ENCODE data around the gene RUNX1. TPM values are rescaled to one million over a fixed set of nuclear protein-coding genes. Genes with fewer than 3 reads are reported as not detected.

RUNX1 gene
- total and polyA plus RNA-seq, 10 of the 15 experiments (the other 5 are each of a cell fraction or from before 2014, with no cell fraction given) = 0.90 to 15.2 (median 4.1) TPM

DNA sequence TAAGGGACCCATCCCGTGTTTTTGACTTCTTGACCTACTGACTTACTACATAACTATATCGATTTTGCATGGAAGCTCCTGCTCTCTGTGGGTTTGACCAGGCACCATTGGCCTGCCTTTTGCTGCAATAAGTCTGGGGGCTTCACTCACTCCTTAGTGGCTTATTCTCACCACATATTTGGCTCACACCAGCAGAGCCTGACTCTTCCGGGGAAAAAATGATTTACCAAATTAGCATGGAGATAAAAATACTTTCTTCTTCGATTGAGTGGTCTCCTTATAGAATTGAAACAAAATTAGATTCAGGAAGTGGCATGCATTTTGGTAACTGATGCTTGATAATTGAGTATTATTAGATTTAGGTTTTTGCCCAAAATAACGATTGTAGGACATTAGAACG, 129.7 kb downstream of the RUNX1 start:
- no peak overlapping the region for H3K4me2 ChIP-seq (ENCODE audit: control insufficient read depth, insufficient read depth)
- no peaks in the 10 kb centered on the region for H3K79me2 ChIP-seq (ENCODE audit: control insufficient read depth, insufficient read depth, low read length)
- ChIA-PET SMC1A (ENCODE audit: uncharacterized antibody, unreplicated experiment) (no interaction called here), POLR2A (no interaction called here), RAD21 (ENCODE audit: unreplicated experiment) (no interaction called here), CTCF (no interaction called here)
- no peaks in the 10 kb centered on the region for H3K9me3 ChIP-seq (replicated peaks; ENCODE audit: control insufficient read depth, insufficient read depth, low read length)
- no TSS peak for BruUV-seq (replicated peaks)
- in situ Hi-C loops (cut with MboI) = no loop called here
- no peak overlapping the region for H3K27ac ChIP-seq (ENCODE audit: control insufficient read depth, insufficient read depth)
- intact Hi-C loops (cut with micrococcal nuclease; ENCODE audit: unreplicated experiment) = no loop called here
- WGBS (ENCODE audit: insufficient coverage, insufficient replicate concordance, low lambda C conversion rate, missing lambda C conversion rate) = 28% methylated on average over 6 of the region's 6 CpGs
- no peak overlapping the region for H3K4me3 ChIP-seq
- DNase-seq (ENCODE audit: low read depth, low spot score) = no peak
- H3K9ac ChIP-seq (ENCODE audit: control insufficient read depth, insufficient read depth, low read length) = no peak overlapping the region
- no peak for ATAC-seq
- peaks cover 0 to 4% of the 10 kb centered on the region in 2 experiments; a peak in 2 of 4 replicates for H3K27me3 ChIP-seq (replicated peaks in 1 of 2; ENCODE audit: control insufficient read depth in 2 of 2, insufficient read depth in 2 of 2, low read length in 1 of 2)
- no peaks in the 10 kb centered on the region for H3K4me1 ChIP-seq (ENCODE audit: control insufficient read depth, insufficient read depth, low read length)
- no peak for TF ChIP-seq CREB1 (IDR thresholded peaks at IDR 0.05; ENCODE audit: low read depth)
- TF ChIP-seq, protein P1, sequence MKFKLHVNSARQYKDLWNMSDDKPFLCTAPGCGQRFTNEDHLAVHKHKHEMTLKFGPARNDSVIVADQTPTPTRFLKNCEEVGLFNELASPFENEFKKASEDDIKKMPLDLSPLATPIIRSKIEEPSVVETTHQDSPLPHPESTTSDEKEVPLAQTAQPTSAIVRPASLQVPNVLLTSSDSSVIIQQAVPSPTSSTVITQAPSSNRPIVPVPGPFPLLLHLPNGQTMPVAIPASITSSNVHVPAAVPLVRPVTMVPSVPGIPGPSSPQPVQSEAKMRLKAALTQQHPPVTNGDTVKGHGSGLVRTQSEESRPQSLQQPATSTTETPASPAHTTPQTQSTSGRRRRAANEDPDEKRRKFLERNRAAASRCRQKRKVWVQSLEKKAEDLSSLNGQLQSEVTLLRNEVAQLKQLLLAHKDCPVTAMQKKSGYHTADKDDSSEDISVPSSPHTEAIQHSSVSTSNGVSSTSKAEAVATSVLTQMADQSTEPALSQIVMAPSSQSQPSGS (IDR thresholded peaks at IDR 0.05; ENCODE audit: low read length) = no peak
- peaks cover 2% of the 10 kb centered on the region; the same call in 1 of the 2 replicates for H4K20me1 ChIP-seq (ENCODE audit: control insufficient read depth, insufficient read depth)
- H2AFZ ChIP-seq (ENCODE audit: control insufficient read depth, low read depth, low read length) = no peak overlapping the region
- no peaks in the 10 kb centered on the region for H3K36me3 ChIP-seq (ENCODE audit: control insufficient read depth in 2 of 2, insufficient read depth in 2 of 2, low read length in 1 of 2)
- FAIRE-seq = no peak

DNA sequence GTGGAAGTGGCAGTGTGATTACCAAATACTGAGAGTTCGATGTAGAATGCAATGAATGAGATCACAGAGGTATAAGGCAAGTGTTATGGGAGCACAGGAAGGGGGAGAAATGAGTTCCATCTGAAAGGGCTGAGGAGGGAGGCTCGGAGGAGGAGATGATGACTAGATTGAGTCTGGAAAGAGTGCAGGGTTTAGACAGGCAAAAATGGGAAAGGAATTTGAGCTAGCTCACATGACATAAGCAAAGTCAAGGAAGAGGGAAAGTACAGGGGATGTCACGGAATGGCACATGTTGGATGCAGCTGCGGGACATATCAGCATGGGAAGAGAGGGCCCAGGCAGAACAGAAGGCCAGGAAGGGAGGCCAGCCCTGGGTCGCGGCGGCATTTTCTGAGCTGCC, 132.7 kb downstream of the RUNX1 start:
- Histone ChIP-seq H2AFZ (ENCODE audit: control insufficient read depth, low read depth, low read length) (no peak overlapping the region), H3K4me3 (no peak overlapping the region), H3K9ac (ENCODE audit: control insufficient read depth, insufficient read depth, low read length) (no peak overlapping the region), H3K27me3 (replicated peaks in 1 of 2; ENCODE audit: control insufficient read depth in 2 of 2, insufficient read depth in 2 of 2, low read length in 1 of 2) (peaks cover 0 to 6% of the 10 kb centered on the region in 2 experiments; a peak in 2 of 4 replicates), H3K9me3 (replicated peaks; ENCODE audit: control insufficient read depth, insufficient read depth, low read length) (no peaks in the 10 kb centered on the region), H3K4me2 (ENCODE audit: control insufficient read depth, insufficient read depth) (no peak overlapping the region), H3K79me2 (ENCODE audit: control insufficient read depth, insufficient read depth, low read length) (no peaks in the 10 kb centered on the region), H4K20me1 (ENCODE audit: control insufficient read depth, insufficient read depth) (peaks cover 2% of the 10 kb centered on the region; the same call in 1 of the 2 replicates), H3K4me1 (ENCODE audit: control insufficient read depth, insufficient read depth, low read length) (peaks cover 10% of the 10 kb centered on the region), H3K27ac (ENCODE audit: control insufficient read depth, insufficient read depth) (no peak overlapping the region), H3K36me3 (ENCODE audit: control insufficient read depth in 2 of 2, insufficient read depth in 2 of 2, low read length in 1 of 2) (no peaks in the 10 kb centered on the region)
- intact Hi-C loops (cut with micrococcal nuclease; ENCODE audit: unreplicated experiment) (no loop called here), in situ Hi-C loops (cut with MboI) (no loop called here)
- WGBS (ENCODE audit: insufficient coverage, insufficient replicate concordance, low lambda C conversion rate, missing lambda C conversion rate) = 44% methylated on average over 7 of the region's 7 CpGs
- ChIA-PET SMC1A (ENCODE audit: uncharacterized antibody, unreplicated experiment) (no interaction called here), CTCF (no interaction called here), POLR2A (no interaction called here), RAD21 (ENCODE audit: unreplicated experiment) (no interaction called here)
- FAIRE-seq = no peak
- no TSS peak for BruUV-seq (replicated peaks)
- DNase-seq (ENCODE audit: low read depth, low spot score) = no peak
- ATAC-seq = no peak
- TF ChIP-seq POU2F2 (IDR thresholded peaks at IDR 0.05; ENCODE audit: borderline replicate concordance, low read depth, low read length) (no peak), NRF1 (conservative IDR thresholded peaks at IDR 0.05; ENCODE audit: low read depth, low read length) (no peak), SREBF2 (IDR thresholded peaks at IDR 0.05; ENCODE audit: low read length) (no peak), JUND (IDR thresholded peaks at IDR 0.05; ENCODE audit: low read depth, low read length) (no peak)
- TF ChIP-seq, protein P2, sequence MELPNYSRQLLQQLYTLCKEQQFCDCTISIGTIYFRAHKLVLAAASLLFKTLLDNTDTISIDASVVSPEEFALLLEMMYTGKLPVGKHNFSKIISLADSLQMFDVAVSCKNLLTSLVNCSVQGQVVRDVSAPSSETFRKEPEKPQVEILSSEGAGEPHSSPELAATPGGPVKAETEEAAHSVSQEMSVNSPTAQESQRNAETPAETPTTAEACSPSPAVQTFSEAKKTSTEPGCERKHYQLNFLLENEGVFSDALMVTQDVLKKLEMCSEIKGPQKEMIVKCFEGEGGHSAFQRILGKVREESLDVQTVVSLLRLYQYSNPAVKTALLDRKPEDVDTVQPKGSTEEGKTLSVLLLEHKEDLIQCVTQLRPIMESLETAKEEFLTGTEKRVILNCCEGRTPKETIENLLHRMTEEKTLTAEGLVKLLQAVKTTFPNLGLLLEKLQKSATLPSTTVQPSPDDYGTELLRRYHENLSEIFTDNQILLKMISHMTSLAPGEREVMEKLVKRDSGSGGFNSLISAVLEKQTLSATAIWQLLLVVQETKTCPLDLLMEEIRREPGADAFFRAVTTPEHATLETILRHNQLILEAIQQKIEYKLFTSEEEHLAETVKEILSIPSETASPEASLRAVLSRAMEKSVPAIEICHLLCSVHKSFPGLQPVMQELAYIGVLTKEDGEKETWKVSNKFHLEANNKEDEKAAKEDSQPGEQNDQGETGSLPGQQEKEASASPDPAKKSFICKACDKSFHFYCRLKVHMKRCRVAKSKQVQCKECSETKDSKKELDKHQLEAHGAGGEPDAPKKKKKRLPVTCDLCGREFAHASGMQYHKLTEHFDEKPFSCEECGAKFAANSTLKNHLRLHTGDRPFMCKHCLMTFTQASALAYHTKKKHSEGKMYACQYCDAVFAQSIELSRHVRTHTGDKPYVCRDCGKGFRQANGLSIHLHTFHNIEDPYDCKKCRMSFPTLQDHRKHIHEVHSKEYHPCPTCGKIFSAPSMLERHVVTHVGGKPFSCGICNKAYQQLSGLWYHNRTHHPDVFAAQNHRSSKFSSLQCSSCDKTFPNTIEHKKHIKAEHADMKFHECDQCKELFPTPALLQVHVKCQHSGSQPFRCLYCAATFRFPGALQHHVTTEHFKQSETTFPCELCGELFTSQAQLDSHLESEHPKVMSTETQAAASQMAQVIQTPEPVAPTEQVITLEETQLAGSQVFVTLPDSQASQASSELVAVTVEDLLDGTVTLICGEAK (IDR thresholded peaks at IDR 0.05; ENCODE audit: borderline replicate concordance) = no peak
- TF ChIP-seq, protein P3, sequence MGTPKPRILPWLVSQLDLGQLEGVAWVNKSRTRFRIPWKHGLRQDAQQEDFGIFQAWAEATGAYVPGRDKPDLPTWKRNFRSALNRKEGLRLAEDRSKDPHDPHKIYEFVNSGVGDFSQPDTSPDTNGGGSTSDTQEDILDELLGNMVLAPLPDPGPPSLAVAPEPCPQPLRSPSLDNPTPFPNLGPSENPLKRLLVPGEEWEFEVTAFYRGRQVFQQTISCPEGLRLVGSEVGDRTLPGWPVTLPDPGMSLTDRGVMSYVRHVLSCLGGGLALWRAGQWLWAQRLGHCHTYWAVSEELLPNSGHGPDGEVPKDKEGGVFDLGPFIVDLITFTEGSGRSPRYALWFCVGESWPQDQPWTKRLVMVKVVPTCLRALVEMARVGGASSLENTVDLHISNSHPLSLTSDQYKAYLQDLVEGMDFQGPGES (IDR thresholded peaks at IDR 0.05) = no peak
- TF ChIP-seq, protein P4, sequence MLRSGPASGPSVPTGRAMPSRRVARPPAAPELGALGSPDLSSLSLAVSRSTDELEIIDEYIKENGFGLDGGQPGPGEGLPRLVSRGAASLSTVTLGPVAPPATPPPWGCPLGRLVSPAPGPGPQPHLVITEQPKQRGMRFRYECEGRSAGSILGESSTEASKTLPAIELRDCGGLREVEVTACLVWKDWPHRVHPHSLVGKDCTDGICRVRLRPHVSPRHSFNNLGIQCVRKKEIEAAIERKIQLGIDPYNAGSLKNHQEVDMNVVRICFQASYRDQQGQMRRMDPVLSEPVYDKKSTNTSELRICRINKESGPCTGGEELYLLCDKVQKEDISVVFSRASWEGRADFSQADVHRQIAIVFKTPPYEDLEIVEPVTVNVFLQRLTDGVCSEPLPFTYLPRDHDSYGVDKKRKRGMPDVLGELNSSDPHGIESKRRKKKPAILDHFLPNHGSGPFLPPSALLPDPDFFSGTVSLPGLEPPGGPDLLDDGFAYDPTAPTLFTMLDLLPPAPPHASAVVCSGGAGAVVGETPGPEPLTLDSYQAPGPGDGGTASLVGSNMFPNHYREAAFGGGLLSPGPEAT (IDR thresholded peaks at IDR 0.05; ENCODE audit: low read depth) = no peak

Measured in GM12878 (cell line).